ENCODE measurements around the gene S100A10. TPM values are rescaled to one million over a fixed set of nuclear protein-coding genes. Genes with fewer than 3 reads are reported as not detected.

S100A10 gene
- polyA plus RNA-seq, 1 donor from 2014 or later, result 24.5 TPM

- Histone ChIP-seq H3K9ac (ENCODE audit: low read length) (no peak overlapping the region), H3K79me2 (replicated peaks; ENCODE audit: insufficient read depth, low read length) (no peaks in the 10 kb centered on the region)
These were observed 23.5 kb downstream of the S100A10 start for GRCh38 chr1:151970128-151970527.

GRCh38 chr1:151968791-151969399, 24.8 kb downstream of the S100A10 start:
- no peak overlapping the region for H2AFZ ChIP-seq (ENCODE audit: low read depth, low read length)
- H3K9me3 ChIP-seq (ENCODE audit: low read length), result no peaks in the 10 kb centered on the region
- no peak overlapping the region for H3K4me2 ChIP-seq (ENCODE audit: low read length)
- H3K27ac ChIP-seq (ENCODE audit: low read length), result no peak overlapping the region
- no peak overlapping the region for H3K9ac ChIP-seq (ENCODE audit: low read length)
- TF ChIP-seq POLR2AphosphoS5 (IDR thresholded peaks at IDR 0.05), result no peak
- no peak for TF ChIP-seq CTCF (IDR thresholded peaks at IDR 0.05; ENCODE audit: poor library complexity, severe bottlenecking)
- TF ChIP-seq TAF1 (IDR thresholded peaks at IDR 0.05; ENCODE audit: low read depth), result no peak
- no peak for TF ChIP-seq SMC3 (conservative IDR thresholded peaks at IDR 0.05; ENCODE audit: poor library complexity)
- no peak for TF ChIP-seq RAD21 (conservative IDR thresholded peaks at IDR 0.05)
- no peak for TF ChIP-seq EP300 (conservative IDR thresholded peaks at IDR 0.05; ENCODE audit: poor library complexity, severe bottlenecking)
- no peak for TF ChIP-seq REST (IDR thresholded peaks at IDR 0.05; ENCODE audit: borderline replicate concordance)
- TF ChIP-seq EZH2 (IDR thresholded peaks at IDR 0.05; ENCODE audit: borderline replicate concordance, insufficient read depth, low read length, poor library complexity, severe bottlenecking), result no peak
- TF ChIP-seq MXI1 (conservative IDR thresholded peaks at IDR 0.05; ENCODE audit: poor library complexity, severe bottlenecking), result no peak
- H3K79me2 ChIP-seq (replicated peaks; ENCODE audit: insufficient read depth, low read length), result no peaks in the 10 kb centered on the region
- no peaks in the 10 kb centered on the region for H3K27me3 ChIP-seq (ENCODE audit: insufficient read depth, low read depth, low read length)
- H4K20me1 ChIP-seq (ENCODE audit: insufficient read depth), result no peaks in the 10 kb centered on the region
- H3F3A ChIP-seq (ENCODE audit: insufficient read depth, low read length, poor library complexity, severe bottlenecking), result no peaks in the 10 kb centered on the region
- H3K4me3 ChIP-seq (ENCODE audit: low read length), result no peak overlapping the region
- H3K36me3 ChIP-seq (ENCODE audit: insufficient read depth, low read length), result no peaks in the 10 kb centered on the region
- no peaks in the 10 kb centered on the region for H3K9me2 ChIP-seq (ENCODE audit: insufficient read depth, low read length)

More at GRCh38 chr1:151970128-151970527, 23.5 kb downstream of the S100A10 start:
- Histone ChIP-seq H2AFZ (ENCODE audit: low read depth, low read length) (no peak overlapping the region), H4K20me1 (ENCODE audit: insufficient read depth) (no peaks in the 10 kb centered on the region), H3K9me2 (ENCODE audit: insufficient read depth, low read length) (no peaks in the 10 kb centered on the region), H3K27ac (ENCODE audit: low read length) (no peak overlapping the region), H3K36me3 (ENCODE audit: insufficient read depth, low read length) (no peaks in the 10 kb centered on the region), H3F3A (ENCODE audit: insufficient read depth, low read length, poor library complexity, severe bottlenecking) (no peaks in the 10 kb centered on the region), H3K4me2 (ENCODE audit: low read length) (no peak overlapping the region), H3K9me3 (ENCODE audit: low read length) (no peaks in the 10 kb centered on the region), H3K27me3 (ENCODE audit: insufficient read depth, low read depth, low read length) (no peaks in the 10 kb centered on the region), H3K4me3 (ENCODE audit: low read length) (no peak overlapping the region)
- TF ChIP-seq POLR2AphosphoS5 (IDR thresholded peaks at IDR 0.05), result no peak
